T-helper 17 cell (primary cell): ENCODE measurements around the gene LIX1L. TPM values are rescaled to one million over a fixed set of nuclear protein-coding genes. Genes with fewer than 3 reads are reported as not detected.
A peak's percentile ranks its signal among the peaks of the same experiment; 100 is the strongest.
"Not testable (repeated sequence)": the region's sequence is repeated elsewhere in the genome, so short reads cannot be mapped to it uniquely, and the experiment has no call there.

Experiments used
- ATAC-seq: fragments of 150-1000 bp; cut with Tn5 transposase; 2 replicates; pipeline ENCODE4 v1.10.0; 2021; ENCODE audit warnings: mild to moderate bottlenecking, moderate library complexity
- DNase-seq, 3 donors: peaks; one replicate each; pipeline versions ENCODE4 v3.0.0 to v3.0.0-alpha.2; 2020 to 2021
- H3K9me3 ChIP-seq: one replicate; pipeline ENCODE4 v1.7.0; 2013; ENCODE audit warnings: low read length, mild to moderate bottlenecking; ENCODE audit not compliant: control insufficient read depth, poor library complexity, severe bottlenecking
- H3K27ac Mint-ChIP-seq: one replicate; pipeline ENCODE4 v1.8.0; 2022; ENCODE audit warnings: mild to moderate bottlenecking, moderate library complexity, mixed read lengths
- H3K27me3 Mint-ChIP-seq: one replicate; pipeline ENCODE4 v1.8.0; 2022; ENCODE audit warnings: mixed read lengths
- H3K36me3 Mint-ChIP-seq: one replicate; pipeline ENCODE4 v1.8.0; 2022; ENCODE audit warnings: low read depth, mixed read lengths
- H3K4me1 Mint-ChIP-seq: one replicate; pipeline ENCODE4 v1.8.0; 2022; ENCODE audit warnings: mild to moderate bottlenecking, mixed read lengths
- H3K4me3 Mint-ChIP-seq: one replicate; pipeline ENCODE4 v1.8.0; 2022; ENCODE audit warnings: mild to moderate bottlenecking, moderate library complexity, mixed read lengths
- total RNA-seq, 4 donors: library from RNA in 2 of 4; stranded (reverse) in 2 of 4; gene quantifications; one replicate each; pipeline ENCODE4 v1.2.3 and lab custom pipeline; 2022 to 2026

The LIX1L gene
- total RNA-seq, 2 donors from 2014 or later, result 36.6 to 44.1 TPM

GRCh38 chr1:145927063-145927886, 30.5 kb downstream of the LIX1L start, which contains the start of gene RBM8A:
Gene RBM8A (minus strand): TSS chr1:145927484. CDS start chr1:145927426, 58 bp downstream.
- ATAC-seq (peak; percentile 97), DNase-seq (peak; percentile 72 to 87 (median 85))
- no peaks in the 10 kb centered on the region for H3K27me3 Mint-ChIP-seq
- H3K4me1 Mint-ChIP-seq, result peaks cover 9% of the 10 kb centered on the region
- H3K36me3 Mint-ChIP-seq, result peaks cover 4% of the 10 kb centered on the region
- no peak within 1 kb of the TSS for H3K27ac Mint-ChIP-seq
- no peaks in the 10 kb centered on the region for H3K9me3 ChIP-seq
- peak within 1 kb of the TSS; percentile 58 for H3K4me3 Mint-ChIP-seq

GRCh38 chr1:145926686-145927062, 31.1 kb downstream of the LIX1L start:
- no peak for DNase-seq
- no peak overlapping the region for H3K4me3 Mint-ChIP-seq

GRCh38 chr1:145922266-145922665, 35.6 kb downstream of the LIX1L start:
- no peak for DNase-seq
- Mint-ChIP-seq H3K36me3 (peaks cover 4% of the 10 kb centered on the region), H3K27me3 (no peaks in the 10 kb centered on the region), H3K4me1 (peaks cover 23% of the 10 kb centered on the region), H3K27ac (no peak overlapping the region), H3K4me3 (no peak overlapping the region)
- H3K9me3 ChIP-seq, result no peaks in the 10 kb centered on the region
- no peak for ATAC-seq

More at GRCh38 chr1:145926686-145927062, 31.1 kb downstream of the LIX1L start:
- H3K36me3 Mint-ChIP-seq, result peaks cover 4% of the 10 kb centered on the region
- no peak overlapping the region for H3K27ac Mint-ChIP-seq
- H3K9me3 ChIP-seq, result no peaks in the 10 kb centered on the region
- peak; percentile 2 for ATAC-seq
- H3K27me3 Mint-ChIP-seq, result no peaks in the 10 kb centered on the region
- H3K4me1 Mint-ChIP-seq, result peaks cover 6% of the 10 kb centered on the region

GRCh38 chr1:145920297-145920696, 37.5 kb downstream of the LIX1L start:
- peaks cover 28% of the 10 kb centered on the region for H3K4me1 Mint-ChIP-seq
- peak overlapping the region; percentile 73 for H3K4me3 Mint-ChIP-seq
- not testable (repeated sequence) for H3K9me3 ChIP-seq, H3K36me3 Mint-ChIP-seq, ATAC-seq, H3K27me3 Mint-ChIP-seq, DNase-seq
- peak overlapping the region; percentile 94 for H3K27ac Mint-ChIP-seq

- peak; percentile 11 for ATAC-seq
- peak overlapping the region; percentile 94 for H3K27ac Mint-ChIP-seq
- no peaks in the 10 kb centered on the region for H3K9me3 ChIP-seq
- peaks cover 6% of the 10 kb centered on the region for H3K36me3 Mint-ChIP-seq
- peak overlapping the region; percentile 94 for H3K4me3 Mint-ChIP-seq
- no peak for DNase-seq
- peaks cover 32% of the 10 kb centered on the region for H3K4me1 Mint-ChIP-seq
- H3K27me3 Mint-ChIP-seq, result no peaks in the 10 kb centered on the region
These were observed 38.6 kb downstream of the LIX1L start for GRCh38 chr1:145918992-145919939.

- ATAC-seq (peak; percentile 91), DNase-seq (peak; percentile 81 to 88 (median 86))
- H3K9me3 ChIP-seq, result no peaks in the 10 kb centered on the region
- peak within 1 kb of the TSS; percentile 94 for H3K27ac Mint-ChIP-seq
- no peaks in the 10 kb centered on the region for H3K27me3 Mint-ChIP-seq
- H3K4me1 Mint-ChIP-seq, result peaks cover 35% of the 10 kb centered on the region
- H3K36me3 Mint-ChIP-seq, result peaks cover 6% of the 10 kb centered on the region
- H3K4me3 Mint-ChIP-seq, result peak within 1 kb of the TSS; percentile 94
These were observed 39.4 kb downstream of the LIX1L start, which contains the start of gene PEX11B for GRCh38 chr1:145918144-145918991. Gene PEX11B (minus strand): TSS chr1:145918717. CDS start chr1:145918688, 29 bp downstream.

GRCh38 chr1:145917595-145917994, 40.2 kb downstream of the LIX1L start:
- Mint-ChIP-seq H3K4me3 (peak overlapping the region; percentile 94), H3K36me3 (peaks cover 8% of the 10 kb centered on the region), H3K27ac (peak overlapping the region; percentile 94), H3K4me1 (peaks cover 37% of the 10 kb centered on the region), H3K27me3 (no peaks in the 10 kb centered on the region)
- DNase-seq (no peak), ATAC-seq (no peak)
- no peaks in the 10 kb centered on the region for H3K9me3 ChIP-seq

GRCh38 chr1:145916745-145917144, 41.1 kb downstream of the LIX1L start:
- Mint-ChIP-seq H3K36me3 (peaks cover 8% of the 10 kb centered on the region), H3K27ac (peak overlapping the region; percentile 94), H3K4me1 (peaks cover 37% of the 10 kb centered on the region), H3K4me3 (peak overlapping the region; percentile 89), H3K27me3 (no peaks in the 10 kb centered on the region)
- DNase-seq (no peak), ATAC-seq (no peak)
- H3K9me3 ChIP-seq, result no peaks in the 10 kb centered on the region

- ATAC-seq (no peak), DNase-seq (no peak)
- no peaks in the 10 kb centered on the region for H3K9me3 ChIP-seq
- H3K4me3 Mint-ChIP-seq, result no peak overlapping the region
- no peaks in the 10 kb centered on the region for H3K27me3 Mint-ChIP-seq
- H3K36me3 Mint-ChIP-seq, result peaks cover 14% of the 10 kb centered on the region
- peaks cover 25% of the 10 kb centered on the region for H3K4me1 Mint-ChIP-seq
- H3K27ac Mint-ChIP-seq, result no peak overlapping the region
These were observed 45.6 kb downstream of the LIX1L start for GRCh38 chr1:145912128-145912641.

- H3K36me3 Mint-ChIP-seq, result peaks cover 12% of the 10 kb centered on the region
- ATAC-seq (no peak), DNase-seq (no peak)
- no peak overlapping the region for H3K27ac Mint-ChIP-seq
- no peaks in the 10 kb centered on the region for H3K9me3 ChIP-seq
- H3K27me3 Mint-ChIP-seq, result no peaks in the 10 kb centered on the region
- H3K4me1 Mint-ChIP-seq, result peaks cover 16% of the 10 kb centered on the region
- no peak overlapping the region for H3K4me3 Mint-ChIP-seq
These were observed 49.2 kb downstream of the LIX1L start for GRCh38 chr1:145908653-145909052.

GRCh38 chr1:145906954-145907753, 50.7 kb downstream of the LIX1L start:
- DNase-seq (no peak), ATAC-seq (no peak)
- Mint-ChIP-seq H3K4me3 (no peak overlapping the region), H3K4me1 (peaks cover 14% of the 10 kb centered on the region), H3K27me3 (no peaks in the 10 kb centered on the region), H3K27ac (no peak overlapping the region), H3K36me3 (peaks cover 9% of the 10 kb centered on the region)
- no peaks in the 10 kb centered on the region for H3K9me3 ChIP-seq
